SK-N-SH treated with all-trans-retinoic acid at 6 μM for 48 hours (cell line): ENCODE results near the gene TRIOBP.

Experiments
- ESRRG ChIP-seq: fragments of 250-450 bp; sonication (Bioruptor Pico); IDR thresholded peaks from 2 replicates; pipeline ENCODE4 v1.6.1; 2021; ENCODE audit warnings: mild to moderate bottlenecking
- GLIS3 ChIP-seq: fragments of 250-450 bp; sonication (Bioruptor Pico); IDR thresholded peaks from 2 replicates; pipeline ENCODE4 v1.5.0; 2020; ENCODE audit warnings: mild to moderate bottlenecking, moderate library complexity
- ZFP3 ChIP-seq: fragments of 250-450 bp; sonication (Bioruptor Pico); IDR thresholded peaks from 2 replicates; pipeline ENCODE4 v1.5.0; 2020; ENCODE audit warnings: mild to moderate bottlenecking, moderate library complexity
- TF ChIP-seq, protein P1 (sequence below): fragments of 250-450 bp; sonication (Bioruptor Pico); IDR thresholded peaks from 2 replicates; pipeline ENCODE4 v1.8.0; 2020; ENCODE audit warnings: mild to moderate bottlenecking, moderate library complexity, borderline replicate concordance

DNA sequence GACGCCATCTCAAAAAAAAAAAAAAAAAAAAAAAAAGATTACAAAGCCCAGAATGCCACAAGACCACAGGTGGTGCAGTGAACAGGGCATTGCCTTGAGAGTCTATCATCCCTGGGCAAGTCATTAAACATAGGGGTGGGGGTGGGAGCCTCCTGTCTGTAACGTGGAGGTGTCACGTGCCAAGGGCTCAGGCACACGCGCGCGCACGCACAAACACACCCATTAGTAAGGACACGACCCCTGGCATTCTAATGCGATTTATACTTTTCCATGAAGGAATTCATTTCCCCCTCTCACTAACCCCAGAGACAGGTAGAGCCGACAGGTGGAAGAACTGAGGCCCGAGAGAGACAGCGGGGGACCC is 105.1 kb downstream of the TRIOBP start:
- no peak for TF ChIP-seq ESRRG (CRISPR knock-in tag)
- TF ChIP-seq, protein P1, sequence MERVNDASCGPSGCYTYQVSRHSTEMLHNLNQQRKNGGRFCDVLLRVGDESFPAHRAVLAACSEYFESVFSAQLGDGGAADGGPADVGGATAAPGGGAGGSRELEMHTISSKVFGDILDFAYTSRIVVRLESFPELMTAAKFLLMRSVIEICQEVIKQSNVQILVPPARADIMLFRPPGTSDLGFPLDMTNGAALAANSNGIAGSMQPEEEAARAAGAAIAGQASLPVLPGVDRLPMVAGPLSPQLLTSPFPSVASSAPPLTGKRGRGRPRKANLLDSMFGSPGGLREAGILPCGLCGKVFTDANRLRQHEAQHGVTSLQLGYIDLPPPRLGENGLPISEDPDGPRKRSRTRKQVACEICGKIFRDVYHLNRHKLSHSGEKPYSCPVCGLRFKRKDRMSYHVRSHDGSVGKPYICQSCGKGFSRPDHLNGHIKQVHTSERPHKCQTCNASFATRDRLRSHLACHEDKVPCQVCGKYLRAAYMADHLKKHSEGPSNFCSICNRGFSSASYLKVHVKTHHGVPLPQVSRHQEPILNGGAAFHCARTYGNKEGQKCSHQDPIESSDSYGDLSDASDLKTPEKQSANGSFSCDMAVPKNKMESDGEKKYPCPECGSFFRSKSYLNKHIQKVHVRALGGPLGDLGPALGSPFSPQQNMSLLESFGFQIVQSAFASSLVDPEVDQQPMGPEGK (CRISPR knock-in tag) = no peak
- no peak for TF ChIP-seq GLIS3
- no peak for TF ChIP-seq ZFP3 (CRISPR knock-in tag)
